ENCODE results near the gene DISC1. TPM values are rescaled to one million over a fixed set of nuclear protein-coding genes. Genes with fewer than 3 reads are reported as not detected.

Gene DISC1
- total RNA-seq, 1 donor from 2014 or later, result 4.7 TPM

DNA sequence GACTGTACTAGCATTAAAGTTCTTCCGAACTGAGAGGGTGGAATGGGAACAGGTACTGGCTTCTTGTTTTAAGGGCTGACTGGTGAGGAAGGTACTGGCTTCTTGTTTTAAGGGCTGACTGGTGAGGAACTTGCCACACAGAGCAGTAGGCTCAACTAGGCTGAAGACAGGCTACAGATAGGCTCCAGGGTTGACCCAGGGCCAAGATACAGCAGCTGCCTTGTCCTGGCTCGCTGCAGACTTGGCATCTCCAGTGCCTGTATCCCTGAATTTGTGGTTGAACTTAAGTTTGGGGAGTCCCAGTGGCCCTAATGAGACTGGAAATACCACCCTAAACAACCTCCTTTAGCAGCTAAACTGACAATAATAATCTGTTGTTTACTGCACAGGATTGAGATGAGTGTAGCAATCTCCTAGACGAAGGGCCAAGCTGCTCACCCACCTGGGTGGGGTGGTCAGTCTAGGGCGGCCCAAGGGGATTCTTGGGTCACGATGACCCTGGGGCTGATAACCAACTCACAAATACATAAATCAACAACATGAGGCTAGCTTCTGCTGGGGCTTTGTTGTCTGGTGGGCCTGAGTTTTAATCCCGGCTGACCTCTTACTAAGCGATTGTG is 227.1 kb downstream of the DISC1 start:
- TF ChIP-seq, protein P1, sequence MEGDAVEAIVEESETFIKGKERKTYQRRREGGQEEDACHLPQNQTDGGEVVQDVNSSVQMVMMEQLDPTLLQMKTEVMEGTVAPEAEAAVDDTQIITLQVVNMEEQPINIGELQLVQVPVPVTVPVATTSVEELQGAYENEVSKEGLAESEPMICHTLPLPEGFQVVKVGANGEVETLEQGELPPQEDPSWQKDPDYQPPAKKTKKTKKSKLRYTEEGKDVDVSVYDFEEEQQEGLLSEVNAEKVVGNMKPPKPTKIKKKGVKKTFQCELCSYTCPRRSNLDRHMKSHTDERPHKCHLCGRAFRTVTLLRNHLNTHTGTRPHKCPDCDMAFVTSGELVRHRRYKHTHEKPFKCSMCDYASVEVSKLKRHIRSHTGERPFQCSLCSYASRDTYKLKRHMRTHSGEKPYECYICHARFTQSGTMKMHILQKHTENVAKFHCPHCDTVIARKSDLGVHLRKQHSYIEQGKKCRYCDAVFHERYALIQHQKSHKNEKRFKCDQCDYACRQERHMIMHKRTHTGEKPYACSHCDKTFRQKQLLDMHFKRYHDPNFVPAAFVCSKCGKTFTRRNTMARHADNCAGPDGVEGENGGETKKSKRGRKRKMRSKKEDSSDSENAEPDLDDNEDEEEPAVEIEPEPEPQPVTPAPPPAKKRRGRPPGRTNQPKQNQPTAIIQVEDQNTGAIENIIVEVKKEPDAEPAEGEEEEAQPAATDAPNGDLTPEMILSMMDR (conservative IDR thresholded peaks at IDR 0.05), result no peak
- DNase-seq (ENCODE audit: extremely low spot score, unreplicated experiment), result no peak
- H3K4me3 Mint-ChIP-seq, result no peak overlapping the region
- peaks cover 11% of the 10 kb centered on the region for H3K4me1 Mint-ChIP-seq (ENCODE audit: unreplicated experiment)
- H3K27ac Mint-ChIP-seq, result no peak overlapping the region
- peaks cover 3% of the 10 kb centered on the region for H3K27me3 Mint-ChIP-seq
- H3K36me3 Mint-ChIP-seq, result no peaks in the 10 kb centered on the region
- no peaks in the 10 kb centered on the region for H3K9me3 Mint-ChIP-seq

DNA sequence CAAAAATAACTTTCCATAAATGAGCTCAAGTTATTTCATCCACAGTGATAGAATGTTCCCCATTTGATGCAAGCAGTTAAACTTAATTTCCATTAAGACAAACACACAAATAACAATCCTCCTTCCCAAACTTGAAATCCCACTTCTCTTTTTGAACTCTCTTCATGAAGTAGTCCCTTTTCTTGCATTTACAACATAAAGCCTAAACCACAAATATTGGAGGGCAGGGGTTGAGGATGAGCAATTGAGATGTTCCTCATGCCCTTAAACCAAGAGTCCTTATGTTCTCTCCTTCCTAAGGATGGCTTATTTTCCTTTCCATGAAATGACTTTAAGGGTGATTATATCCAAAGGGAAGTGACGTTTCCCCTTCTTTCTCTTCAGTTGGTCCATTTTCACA is 228.8 kb downstream of the DISC1 start:
- Mint-ChIP-seq H3K27me3 (peaks cover 3% of the 10 kb centered on the region), H3K4me3 (no peak overlapping the region), H3K27ac (no peak overlapping the region), H3K36me3 (no peaks in the 10 kb centered on the region), H3K9me3 (no peaks in the 10 kb centered on the region), H3K4me1 (ENCODE audit: unreplicated experiment) (peaks cover 11% of the 10 kb centered on the region)
- TF ChIP-seq, protein P1 (conservative IDR thresholded peaks at IDR 0.05), result no peak
- DNase-seq (ENCODE audit: extremely low spot score, unreplicated experiment), result no peak

DNA sequence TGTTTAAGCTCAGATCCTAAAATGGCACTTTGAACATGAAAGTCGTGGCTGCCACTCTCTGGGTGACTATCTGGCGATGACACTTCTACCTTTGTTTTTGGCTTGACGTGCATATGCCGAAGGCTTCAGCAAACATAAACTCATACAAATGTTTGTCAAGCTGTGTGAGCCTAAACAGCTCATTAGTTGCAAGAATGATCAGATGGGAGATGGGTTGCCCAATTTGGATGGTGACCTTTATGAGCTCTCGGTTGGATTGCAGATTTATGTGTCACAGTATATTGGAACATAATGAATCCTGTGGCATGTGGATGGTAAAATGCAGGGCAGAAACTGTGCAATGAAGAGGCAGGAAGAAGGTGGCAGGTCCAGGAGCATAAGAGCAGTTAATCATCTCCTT is 229.3 kb downstream of the DISC1 start:
- TF ChIP-seq, protein P1 (conservative IDR thresholded peaks at IDR 0.05), result no peak
- peaks cover 3% of the 10 kb centered on the region for H3K27me3 Mint-ChIP-seq
- peaks cover 8% of the 10 kb centered on the region for H3K4me1 Mint-ChIP-seq (ENCODE audit: unreplicated experiment)
- no peaks in the 10 kb centered on the region for H3K36me3 Mint-ChIP-seq
- DNase-seq (ENCODE audit: extremely low spot score, unreplicated experiment), result no peak
- H3K9me3 Mint-ChIP-seq, result no peaks in the 10 kb centered on the region
- H3K27ac Mint-ChIP-seq, result no peak overlapping the region
- no peak overlapping the region for H3K4me3 Mint-ChIP-seq

DNA sequence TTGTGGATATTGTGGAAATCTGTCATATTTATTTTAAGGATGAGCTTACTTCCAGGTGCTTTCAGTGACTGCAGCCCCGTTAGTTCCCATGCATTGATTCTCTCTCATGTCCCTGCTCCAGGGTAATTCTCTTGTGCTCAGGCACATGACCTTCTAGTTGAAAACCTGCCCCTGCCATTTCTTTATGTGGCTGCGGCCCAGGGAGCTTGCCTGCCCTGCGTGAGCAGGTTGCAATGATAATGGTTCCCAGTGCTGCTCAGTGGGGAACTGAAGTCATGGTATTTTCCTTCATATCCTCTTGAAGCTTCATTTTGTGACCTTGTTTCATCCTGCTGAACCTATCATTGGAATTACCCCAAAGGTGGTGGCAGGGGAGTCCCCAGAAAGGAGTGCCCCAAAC is 229.8 kb downstream of the DISC1 start:
- Mint-ChIP-seq H3K36me3 (no peaks in the 10 kb centered on the region), H3K4me3 (no peak overlapping the region), H3K4me1 (ENCODE audit: unreplicated experiment) (peaks cover 8% of the 10 kb centered on the region), H3K27ac (no peak overlapping the region), H3K9me3 (no peaks in the 10 kb centered on the region), H3K27me3 (peaks cover 3% of the 10 kb centered on the region)
- TF ChIP-seq, protein P1 (conservative IDR thresholded peaks at IDR 0.05), result no peak
- no peak for DNase-seq (ENCODE audit: extremely low spot score, unreplicated experiment)

DNA sequence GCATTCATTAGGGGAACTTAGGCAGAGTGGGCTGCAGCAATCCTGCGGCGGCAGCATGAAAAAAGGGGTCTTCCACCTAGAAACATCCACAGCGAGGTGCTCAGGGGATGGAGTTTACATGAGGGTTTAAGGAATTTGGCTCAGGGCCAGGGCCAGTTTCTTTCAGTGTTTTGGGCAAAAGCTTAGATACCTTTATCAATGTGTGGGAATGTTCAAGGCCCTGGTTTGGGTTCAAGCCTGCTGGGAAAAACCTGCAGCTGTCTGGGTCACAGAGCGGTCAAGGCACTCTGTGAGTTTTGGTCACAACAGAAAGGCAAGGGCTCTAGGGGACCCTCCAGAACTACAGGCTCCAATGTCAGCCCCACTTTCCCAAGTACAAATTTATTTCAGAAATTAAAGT is 230.3 kb downstream of the DISC1 start:
- H3K4me1 Mint-ChIP-seq (ENCODE audit: unreplicated experiment), result peaks cover 12% of the 10 kb centered on the region
- H3K9me3 Mint-ChIP-seq, result no peaks in the 10 kb centered on the region
- TF ChIP-seq, protein P1 (conservative IDR thresholded peaks at IDR 0.05), result no peak
- DNase-seq (ENCODE audit: extremely low spot score, unreplicated experiment), result no peak
- H3K4me3 Mint-ChIP-seq, result no peak overlapping the region
- H3K27ac Mint-ChIP-seq, result no peak overlapping the region
- peaks cover 3% of the 10 kb centered on the region for H3K27me3 Mint-ChIP-seq
- no peaks in the 10 kb centered on the region for H3K36me3 Mint-ChIP-seq
